Measurements from ENCODE around the gene GRWD1.

GRWD1 gene

GRCh38 chr19:48445606-48446481 is at the start of gene GRWD1:
Gene GRWD1 (plus strand): TSS chr19:48445983. CDS start chr19:48446006, 23 bp downstream.
- POLR2A ChIA-PET: no interaction called here
- peak; percentile 94 for DNase-seq (ENCODE audit: extremely low spot score)
- no peak for TF ChIP-seq CTCF (IDR thresholded peaks at IDR 0.05; ENCODE audit: control extremely low read depth, extremely low read depth, low read depth, missing control alignments)
- CTCF ChIA-PET: interaction anchor here (1.2 to 1.6 kb wide), 4 partner anchors 17 to 139 kb away, joined by 3 to 4 read pairs (median 3); no protein-coding TSS in a partner anchor

- DNase-seq (ENCODE audit: extremely low spot score): no peak
- TF ChIP-seq CTCF (IDR thresholded peaks at IDR 0.05; ENCODE audit: control extremely low read depth, extremely low read depth, low read depth, missing control alignments): no peak
- ChIA-PET POLR2A (interaction anchor here (0.7 kb wide), 1 partner anchor 45 kb away, joined by 3 read pairs; no protein-coding TSS in a partner anchor), CTCF (interaction anchor here (1.2 to 1.9 kb wide), 2 partner anchors 21 to 63 kb away, joined by 3 to 7 read pairs; no protein-coding TSS in a partner anchor)
Observed at GRCh38 chr19:48396016-48396823, 49.6 kb upstream of the GRWD1 start.

- POLR2A ChIA-PET: no interaction called here
- TF ChIP-seq CTCF (IDR thresholded peaks at IDR 0.05; ENCODE audit: control extremely low read depth, extremely low read depth, low read depth, missing control alignments): no peak
- CTCF ChIA-PET: no interaction called here
- no peak for DNase-seq (ENCODE audit: extremely low spot score)
Observed at GRCh38 chr19:48396824-48397176, 49.0 kb upstream of the GRWD1 start.

GRCh38 chr19:48397263-48398101 is 48.3 kb upstream of the GRWD1 start:
- ChIA-PET CTCF (no interaction called here), POLR2A (no interaction called here)
- no peak for DNase-seq (ENCODE audit: extremely low spot score)
- no peak for TF ChIP-seq CTCF (IDR thresholded peaks at IDR 0.05; ENCODE audit: control extremely low read depth, extremely low read depth, low read depth, missing control alignments)

- TF ChIP-seq CTCF (IDR thresholded peaks at IDR 0.05; ENCODE audit: control extremely low read depth, extremely low read depth, low read depth, missing control alignments): no peak
- DNase-seq (ENCODE audit: extremely low spot score): no peak
- POLR2A ChIA-PET: no interaction called here
- CTCF ChIA-PET: no interaction called here
Observed at GRCh38 chr19:48398102-48398374, 47.7 kb upstream of the GRWD1 start.

All from GM10248 (cell line).